Ovary (tissue), 3 donors: ENCODE data around the gene FGD4.

Experiments
- EP300 ChIP-seq: sonication (generic); formaldehyde crosslinking; IDR thresholded peaks from one replicate; pipeline ENCODE4 v1.6.1; 2017; ENCODE audit warnings: antibody characterized with exemption
- POLR2A ChIP-seq: fragments of 450-650 bp; IDR thresholded peaks from one replicate; pipeline ENCODE4 v1.6.1; 2017; ENCODE audit warnings: antibody characterized with exemption, mild to moderate bottlenecking, moderate library complexity
- TF ChIP-seq, protein P1 (sequence below), 3 donors: fragments of 450-650 bp in 2 of 3; fragments of 200-600 bp in 1 of 3; IDR thresholded peaks; one replicate each; pipeline versions ENCODE4 v1.5.1 to v1.8.0; 2016 to 2022; ENCODE audit warnings: antibody characterized with exemption in 3 of 3, mild to moderate bottlenecking in 1 of 3
- donor health status: DM: no; HTN: no; CAD: no.

DNA sequence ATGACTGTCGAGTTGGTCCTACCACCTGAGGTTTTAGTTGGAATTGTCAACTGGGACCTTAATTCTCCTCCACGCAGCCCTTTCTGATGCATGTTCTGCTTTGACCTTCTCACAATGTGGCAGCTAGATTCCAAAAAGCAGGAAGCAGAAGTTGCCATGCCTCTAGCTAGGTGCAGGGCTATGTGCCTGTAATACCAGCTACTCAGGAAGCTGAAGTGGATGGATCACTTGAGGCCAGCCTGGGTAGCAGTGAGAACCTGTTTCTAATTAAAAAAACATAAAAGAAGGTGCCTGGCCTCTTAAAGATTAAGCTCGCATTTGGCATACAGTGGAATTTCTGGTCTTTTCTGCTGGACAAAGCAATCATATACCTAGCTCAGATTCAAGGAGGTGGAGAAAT, 77.1 kb downstream of the FGD4 start:
- no peak for TF ChIP-seq POLR2A
- TF ChIP-seq, protein P1, sequence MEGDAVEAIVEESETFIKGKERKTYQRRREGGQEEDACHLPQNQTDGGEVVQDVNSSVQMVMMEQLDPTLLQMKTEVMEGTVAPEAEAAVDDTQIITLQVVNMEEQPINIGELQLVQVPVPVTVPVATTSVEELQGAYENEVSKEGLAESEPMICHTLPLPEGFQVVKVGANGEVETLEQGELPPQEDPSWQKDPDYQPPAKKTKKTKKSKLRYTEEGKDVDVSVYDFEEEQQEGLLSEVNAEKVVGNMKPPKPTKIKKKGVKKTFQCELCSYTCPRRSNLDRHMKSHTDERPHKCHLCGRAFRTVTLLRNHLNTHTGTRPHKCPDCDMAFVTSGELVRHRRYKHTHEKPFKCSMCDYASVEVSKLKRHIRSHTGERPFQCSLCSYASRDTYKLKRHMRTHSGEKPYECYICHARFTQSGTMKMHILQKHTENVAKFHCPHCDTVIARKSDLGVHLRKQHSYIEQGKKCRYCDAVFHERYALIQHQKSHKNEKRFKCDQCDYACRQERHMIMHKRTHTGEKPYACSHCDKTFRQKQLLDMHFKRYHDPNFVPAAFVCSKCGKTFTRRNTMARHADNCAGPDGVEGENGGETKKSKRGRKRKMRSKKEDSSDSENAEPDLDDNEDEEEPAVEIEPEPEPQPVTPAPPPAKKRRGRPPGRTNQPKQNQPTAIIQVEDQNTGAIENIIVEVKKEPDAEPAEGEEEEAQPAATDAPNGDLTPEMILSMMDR (IDR thresholded peaks at IDR 0.05), result no peak
- TF ChIP-seq EP300, result no peak
